HCT116 (cell line): Measurements from ENCODE around the gene TANC1. TPM values are rescaled to one million over a fixed set of nuclear protein-coding genes. Genes with fewer than 3 reads are reported as not detected.

Source experiments
- ATAC-seq: fragments of 200-7000 bp; cut with Tn5 transposase; 2 replicates; pipeline ENCODE4 v1.9.1; 2020; ENCODE audit warnings: mild to moderate bottlenecking, moderate library complexity
- BruUV-seq: library from RNA; stranded (reverse); fragments of 400-500 nt; replicated peaks from 2 replicates; lab custom pipeline; 2021; lab: Mats Ljungman, UMichigan
- CTCF ChIA-PET: fragments of 300-600 bp; sonication (Branson Sonifier 250); formaldehyde crosslinking; loops from one replicate; lab custom pipeline; 2021; ENCODE audit warnings: antibody characterized with exemption; lab: Charles Lee
- POLR2A ChIA-PET: fragments of 300-600, 350-600 bp; sonication (Branson Sonifier 250); formaldehyde crosslinking; loops from one replicate; lab custom pipeline; 2021; ENCODE audit warnings: antibody characterized with exemption; lab: Charles Lee
- RAD21 ChIA-PET, 2 experiments: fragments of 300-600 bp; sonication (Branson Sonifier 250); formaldehyde crosslinking; loops; one replicate each; lab custom pipeline; 2023; ENCODE audit warnings: low total read pairs in 2 of 2; ENCODE audit not compliant: uncharacterized antibody in 2 of 2, unreplicated experiment in 2 of 2, low non-redundant PET in 1 of 2; lab: Charles Lee
- DNase-seq: peaks from one replicate; pipeline ENCODE4 v3.0.0-alpha.2; 2010; ENCODE audit warnings: low read depth, low spot score
- H2AFZ ChIP-seq: fragments of 200-600 bp; shearing (Covaris generic), sonication (generic); 2 replicates; pipeline ENCODE4 v1.6.1; 2017; ENCODE audit warnings: low read depth, mixed run types, mixed read lengths, antibody characterized with exemption, low read length; ENCODE audit not compliant: poor library complexity, severe bottlenecking
- H3K27ac ChIP-seq: 2 replicates; pipeline ENCODE4 v1.5.1; 2012; ENCODE audit warnings: low read depth, low read length
- H3K27me3 ChIP-seq: fragments of 200-600 bp; sonication (generic); 2 replicates; pipeline ENCODE4 v1.6.1; 2016; ENCODE audit warnings: mixed run types, low read length, mixed read lengths; ENCODE audit not compliant: insufficient read depth
- H3K36me3 ChIP-seq, 2 experiments: fragments of 200-500 bp in 1 of 2; fragments of 200-600 bp in 1 of 2; sonication (Bioruptor generic) in 1 of 2; sonication (generic) in 1 of 2; 2 replicates each; pipeline versions ENCODE4 v1.5.1 to v1.6.1; 2014 to 2016; ENCODE audit warnings: low read length in 2 of 2, inconsistent platforms in 1 of 2, mixed read lengths in 1 of 2, mixed run types in 1 of 2; ENCODE audit not compliant: insufficient read depth in 2 of 2, control insufficient read depth in 1 of 2
- H3K4me1 ChIP-seq, 2 experiments: fragments of 200-600 bp in 1 of 2; sonication (generic) in 1 of 2; 2 replicates each; pipeline versions ENCODE4 v1.5.1 to v1.6.1; 2012 to 2017; ENCODE audit warnings: low read length in 2 of 2, inconsistent platforms in 1 of 2, mild to moderate bottlenecking in 1 of 2, mixed read lengths in 1 of 2, mixed run types in 1 of 2, moderate library complexity in 1 of 2; ENCODE audit not compliant: insufficient read depth in 2 of 2, control insufficient read depth in 1 of 2
- H3K4me2 ChIP-seq: fragments of 200-600 bp; sonication (generic); 2 replicates; pipeline ENCODE4 v1.6.1; 2017; ENCODE audit warnings: mixed run types, low read length, mixed read lengths
- H3K4me3 ChIP-seq, 2 experiments: fragments of 200-600 bp in 1 of 2; sonication (generic) in 1 of 2; replicated peaks in 1 of 2; 2 replicates each; pipeline ENCODE4 v1.5.1; 2011 to 2016; ENCODE audit warnings: low read length in 2 of 2, control low read depth in 1 of 2, low read depth in 1 of 2, mild to moderate bottlenecking in 1 of 2, mixed read lengths in 1 of 2, mixed run types in 1 of 2
- H3K79me2 ChIP-seq: fragments of 200-600 bp; sonication (generic); 2 replicates; pipeline ENCODE4 v1.6.1; 2017; ENCODE audit warnings: mild to moderate bottlenecking, mixed run types, low read length, moderate library complexity, mixed read lengths; ENCODE audit not compliant: insufficient read depth
- H3K9ac ChIP-seq: fragments of 200-600 bp; sonication (generic); 2 replicates; pipeline ENCODE4 v1.6.1; 2016; ENCODE audit warnings: low read length, mixed read lengths
- H3K9me2 ChIP-seq: fragments of 200-600 bp; sonication (generic), shearing (Covaris generic); 2 replicates; pipeline ENCODE4 v1.6.1; 2017; ENCODE audit warnings: mixed run types, mild to moderate bottlenecking, moderate library complexity; ENCODE audit not compliant: insufficient read depth
- H3K9me3 ChIP-seq, 2 experiments: fragments of 200-500 bp in 1 of 2; fragments of 200-600 bp in 1 of 2; sonication (Bioruptor generic) in 1 of 2; sonication (generic) in 1 of 2; 2 replicates each; pipeline ENCODE4 v1.6.1; 2014 to 2017; ENCODE audit warnings: low read length in 2 of 2, mixed read lengths in 2 of 2, inconsistent platforms in 1 of 2, low read depth in 1 of 2, mild to moderate bottlenecking in 1 of 2, mixed run types in 1 of 2, moderate library complexity in 1 of 2; ENCODE audit not compliant: control insufficient read depth in 1 of 2, insufficient read depth in 1 of 2
- H4K20me1 ChIP-seq: fragments of 200-600 bp; sonication (generic), shearing (Covaris generic); 2 replicates; pipeline ENCODE4 v1.6.1; 2017; ENCODE audit warnings: mixed run types, mild to moderate bottlenecking, moderate library complexity; ENCODE audit not compliant: insufficient read depth
- ATF3 ChIP-seq: IDR thresholded peaks from 2 replicates; pipeline ENCODE4 v1.6.1; 2012
- CBX3 ChIP-seq: IDR thresholded peaks from 2 replicates; pipeline ENCODE4 v1.6.1; 2012; ENCODE audit warnings: low read depth
- CEBPB ChIP-seq: IDR thresholded peaks from 2 replicates; pipeline ENCODE4 v1.6.1; 2012; ENCODE audit warnings: low read depth
- EGR1 ChIP-seq: IDR thresholded peaks from 2 replicates; pipeline ENCODE4 v1.6.1; 2012; ENCODE audit warnings: low read depth
- ELF1 ChIP-seq: IDR thresholded peaks from 2 replicates; pipeline ENCODE4 v1.6.1; 2012; ENCODE audit warnings: low read depth, borderline replicate concordance
- EZH2 ChIP-seq: fragments of 200-600 bp; sonication (generic); IDR thresholded peaks from 2 replicates; pipeline ENCODE4 v1.6.1; 2017; ENCODE audit warnings: antibody characterized with exemption, mixed run types
- EZH2phosphoT487 ChIP-seq: fragments of 200-600 bp; IDR thresholded peaks from 2 replicates; pipeline ENCODE4 v1.6.1; 2018; ENCODE audit warnings: antibody characterized with exemption, borderline replicate concordance
- FOSL1 ChIP-seq: IDR thresholded peaks from 2 replicates; pipeline ENCODE4 v1.6.1; 2012; ENCODE audit warnings: low read depth
- JUND ChIP-seq: IDR thresholded peaks from 2 replicates; pipeline ENCODE4 v1.6.1; 2012
- MAX ChIP-seq: IDR thresholded peaks from 2 replicates; pipeline ENCODE4 v1.6.1; 2012
- RAD21 ChIP-seq: IDR thresholded peaks from 2 replicates; pipeline ENCODE4 v1.6.1; 2012; ENCODE audit warnings: low read depth, mild to moderate bottlenecking
- REST ChIP-seq: IDR thresholded peaks from 2 replicates; pipeline ENCODE4 v1.6.1; 2012; ENCODE audit warnings: low read depth
- SP1 ChIP-seq: IDR thresholded peaks from 2 replicates; pipeline ENCODE4 v1.6.1; 2012; ENCODE audit warnings: low read depth
- SRF ChIP-seq: IDR thresholded peaks from 2 replicates; pipeline ENCODE4 v1.6.1; 2012; ENCODE audit warnings: low read depth
- TCF7L2 ChIP-seq: IDR thresholded peaks from 2 replicates; pipeline ENCODE4 v1.7.0; 2011; ENCODE audit warnings: borderline replicate concordance, inconsistent platforms; ENCODE audit not compliant: insufficient read depth, insufficient read length; ENCODE audit errors: extremely low read depth
- ZBTB33 ChIP-seq: IDR thresholded peaks from 2 replicates; pipeline ENCODE4 v1.6.1; 2011; ENCODE audit warnings: mild to moderate bottlenecking, low read length, moderate library complexity; ENCODE audit not compliant: insufficient replicate concordance; ENCODE audit errors: extremely low read depth
- ZFX ChIP-seq: fragments of 450-650 bp; IDR thresholded peaks from 2 replicates; pipeline ENCODE4 v1.6.1; 2017
- ZNF274 ChIP-seq: fragments of 200-500 bp; sonication (Bioruptor generic); IDR thresholded peaks from 2 replicates; pipeline ENCODE4 v1.6.1; 2014; ENCODE audit warnings: mild to moderate bottlenecking, low read depth, low read length, inconsistent platforms
- intact Hi-C: fragments of 100-400 bp; cut with micrococcal nuclease; formaldehyde crosslinking; loops from 2 replicates; pipeline ENCODE4 v1.10.0; 2022
- total RNA-seq: library from RNA; stranded (reverse); gene quantifications from one replicate; pipeline ENCODE4 v1.2.1, GENCODE V29; 2021; ENCODE audit not compliant: unreplicated experiment

Gene TANC1
- total RNA-seq, 1 experiment from 2014 or later: 15.1 TPM

- H3K4me3 ChIP-seq: no peak overlapping the region
- TF ChIP-seq MAX: no peak
- TF ChIP-seq EZH2: no peak
- no peak for TF ChIP-seq ZNF274
- no peak for TF ChIP-seq REST
- TF ChIP-seq FOSL1: no peak
- TF ChIP-seq SP1: no peak
- TF ChIP-seq ZBTB33: no peak
- TF ChIP-seq EGR1: no peak
- TF ChIP-seq TCF7L2: no peak
- TF ChIP-seq RAD21: no peak
- no peak for TF ChIP-seq SRF
- TF ChIP-seq EZH2phosphoT487: no peak
- TF ChIP-seq CEBPB: no peak
- TF ChIP-seq ELF1: no peak
- TF ChIP-seq CBX3: no peak
- TF ChIP-seq ATF3: no peak
- TF ChIP-seq JUND: no peak
- no peak for TF ChIP-seq ZFX
- ChIA-PET POLR2A (no interaction called here), CTCF (no interaction called here), RAD21 (no interaction called here)
- H3K9me2 ChIP-seq: no peaks in the 10 kb centered on the region
- H3K9me3 ChIP-seq: no peaks in the 10 kb centered on the region
- no peak overlapping the region for H3K4me2 ChIP-seq
- H3K27ac ChIP-seq: no peak overlapping the region
- ATAC-seq: no peak
- H3K79me2 ChIP-seq: peaks cover 8% of the 10 kb centered on the region; the same call in 1 of the 2 replicates
- no peaks in the 10 kb centered on the region for H3K36me3 ChIP-seq
- no peaks in the 10 kb centered on the region for H3K27me3 ChIP-seq
- peaks cover 5 to 11% of the 10 kb centered on the region in 2 experiments; a peak in 3 of 4 replicates for H3K4me1 ChIP-seq
- no peaks in the 10 kb centered on the region for H4K20me1 ChIP-seq
- no peak overlapping the region for H2AFZ ChIP-seq
- no peak overlapping the region for H3K9ac ChIP-seq
- intact Hi-C loops: no loop called here
- no peak for DNase-seq
- BruUV-seq: no TSS peak
Measured at GRCh38 chr2:159046966-159047365, 78.5 kb downstream of the TANC1 start.
